Right lobe of liver (tissue), 6 donors: ENCODE results near the gene FLOT2. TPM values are rescaled to one million over a fixed set of nuclear protein-coding genes. Genes with fewer than 3 reads are reported as not detected.

Experiments
- ATAC-seq, 4 donors: fragments of 200-7000 bp; cut with Tn5 transposase; one replicate each; pipeline ENCODE4 v1.9.1; 2020; ENCODE audit warnings: mild to moderate bottlenecking in 4 of 4, moderate library complexity in 4 of 4
- DNase-seq, 3 donors: peaks; one replicate each; pipeline ENCODE4 v3.0.0-alpha.2; 2020
- H3K27ac ChIP-seq, 3 donors: fragments of 200-600 bp; one replicate each; pipeline ENCODE4 v1.8.0; 2022
- H3K27me3 ChIP-seq, 2 donors: fragments of 200-600 bp; one replicate each; pipeline ENCODE4 v1.8.0; 2022
- H3K36me3 ChIP-seq, 4 donors: fragments of 200-600 bp; sonication (generic) in 1 of 4; one replicate each; pipeline versions ENCODE4 v1.5.1 to v1.8.0; 2017 to 2022; ENCODE audit warnings: control low read depth in 1 of 4
- H3K4me1 ChIP-seq, 4 donors: fragments of 200-600 bp; sonication (generic) in 1 of 4; one replicate each; pipeline versions ENCODE4 v1.5.1 to v1.8.0; 2017 to 2022; ENCODE audit warnings: control low read depth in 1 of 4
- H3K4me3 ChIP-seq, 3 donors: fragments of 200-600 bp; one replicate each; pipeline ENCODE4 v1.8.0; 2022
- H3K9me3 ChIP-seq, 4 donors: fragments of 200-600 bp; sonication (generic) in 1 of 4; one replicate each; pipeline versions ENCODE4 v1.5.1 to v1.8.0; 2017 to 2022; ENCODE audit warnings: control low read depth in 1 of 4
- POLR2A ChIP-seq: fragments of 450-650 bp; IDR thresholded peaks from one replicate; pipeline ENCODE4 v1.6.1; 2017; ENCODE audit warnings: antibody characterized with exemption, mild to moderate bottlenecking
- WGBS: methylation state at CpG from one replicate; pipeline ENCODE4 v1.1.6; 2018; ENCODE audit warnings: low coverage, low lambda C conversion rate; ENCODE audit not compliant: insufficient coverage; ENCODE audit errors: missing lambda C conversion rate; 5-methylcytosine and 5-hydroxymethylcytosine counted together
- intact Hi-C, 2 donors: fragments of 100-400 bp; cut with DNase I; formaldehyde crosslinking; loops; one replicate each; pipeline versions ENCODE4 v1.11.2 to v1.14.1; 2022
- total RNA-seq, 6 experiments: library from RNA; depleted of rRNA in 2 of 6; stranded (reverse); fragments of >200 nt in 2 of 6; fragmentation: NEBNext Ultra II Directional in 3 of 6; extraction: Animal tissue kit (Norgen Biotek cat#: 25700) in 3 of 6; gene quantifications; one replicate each; pipeline versions ENCODE4 v1.1.0 to v1.2.4, GENCODE V29; 2016 to 2023
- TF ChIP-seq, protein P1 (sequence below), 4 donors: fragments of 200-600 bp in 3 of 4; fragments of 450-650 bp in 1 of 4; IDR thresholded peaks; one replicate each; pipeline versions ENCODE4 v1.5.1 to v1.8.0; 2016 to 2022; ENCODE audit warnings: antibody characterized with exemption in 4 of 4, mild to moderate bottlenecking in 2 of 4
- donor health status: DM: no; HTN: yes; CAD: no.
- donor health status: DM: no; HTN: no; CAD: no.
- donor health status: DM: no; HTN: no; CAD: no.
- donor health status: DM: no; HTN: yes; CAD: no.
- donor health status: DM: no; HTN: yes; CAD: no.

Gene FLOT2
- total RNA-seq, 6 experiments from 2014 or later: 64.9 to 131 (median 82.8) TPM

GRCh38 chr17:28910534-28910933, 13.0 kb upstream of the FLOT2 start:
- Histone ChIP-seq H3K36me3 (peaks cover 0 to 78% (median 31%) of the 10 kb centered on the region in 4 donors), H3K4me1 (peaks cover 0 to 30% (median 9%) of the 10 kb centered on the region in 4 donors), H3K9me3 (no peaks in the 10 kb centered on the region), H3K27ac (no peak overlapping the region), H3K27me3 (no peaks in the 10 kb centered on the region), H3K4me3 (no peak overlapping the region)
- ATAC-seq (no peak), DNase-seq (no peak)
- TF ChIP-seq, protein P1, sequence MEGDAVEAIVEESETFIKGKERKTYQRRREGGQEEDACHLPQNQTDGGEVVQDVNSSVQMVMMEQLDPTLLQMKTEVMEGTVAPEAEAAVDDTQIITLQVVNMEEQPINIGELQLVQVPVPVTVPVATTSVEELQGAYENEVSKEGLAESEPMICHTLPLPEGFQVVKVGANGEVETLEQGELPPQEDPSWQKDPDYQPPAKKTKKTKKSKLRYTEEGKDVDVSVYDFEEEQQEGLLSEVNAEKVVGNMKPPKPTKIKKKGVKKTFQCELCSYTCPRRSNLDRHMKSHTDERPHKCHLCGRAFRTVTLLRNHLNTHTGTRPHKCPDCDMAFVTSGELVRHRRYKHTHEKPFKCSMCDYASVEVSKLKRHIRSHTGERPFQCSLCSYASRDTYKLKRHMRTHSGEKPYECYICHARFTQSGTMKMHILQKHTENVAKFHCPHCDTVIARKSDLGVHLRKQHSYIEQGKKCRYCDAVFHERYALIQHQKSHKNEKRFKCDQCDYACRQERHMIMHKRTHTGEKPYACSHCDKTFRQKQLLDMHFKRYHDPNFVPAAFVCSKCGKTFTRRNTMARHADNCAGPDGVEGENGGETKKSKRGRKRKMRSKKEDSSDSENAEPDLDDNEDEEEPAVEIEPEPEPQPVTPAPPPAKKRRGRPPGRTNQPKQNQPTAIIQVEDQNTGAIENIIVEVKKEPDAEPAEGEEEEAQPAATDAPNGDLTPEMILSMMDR (IDR thresholded peaks at IDR 0.05): no peak
- no peak for TF ChIP-seq POLR2A
- 100% methylated on average over 1 of the region's 1 CpG for WGBS
- intact Hi-C loops: loop anchor here (10.0 kb wide), 2 partner anchors 56 to 156 kb away; partner anchors contain the start of gene ERAL1 (in 1 of the 2)

GRCh38 chr17:28908640-28909167, 11.2 kb upstream of the FLOT2 start:
- Histone ChIP-seq H3K36me3 (peaks cover 0 to 61% (median 20%) of the 10 kb centered on the region in 4 donors), H3K9me3 (no peaks in the 10 kb centered on the region), H3K27ac (peak overlapping the region; percentile 29 to 64 (median 41)), H3K4me3 (no peak overlapping the region), H3K4me1 (peaks cover 0 to 30% (median 9%) of the 10 kb centered on the region in 4 donors), H3K27me3 (no peaks in the 10 kb centered on the region)
- TF ChIP-seq, protein P1 (IDR thresholded peaks at IDR 0.05): no peak
- no peak for TF ChIP-seq POLR2A
- 30% methylated on average over 5 of the region's 6 CpGs for WGBS
- intact Hi-C loops: no loop called here
- DNase-seq (no peak), ATAC-seq (peak; percentile 53 to 73 (median 69))

GRCh38 chr17:28907709-28908475, 10.4 kb upstream of the FLOT2 start:
- intact Hi-C loops: no loop called here
- 81% methylated on average over 3 of the region's 3 CpGs for WGBS
- no peaks in the 10 kb centered on the region for H3K27me3 ChIP-seq
- H3K4me1 ChIP-seq: peaks cover 0 to 30% (median 7%) of the 10 kb centered on the region in 4 donors
- H3K9me3 ChIP-seq: no peaks in the 10 kb centered on the region
- no peak overlapping the region for H3K4me3 ChIP-seq
- TF ChIP-seq, protein P1 (IDR thresholded peaks at IDR 0.05): no peak
- TF ChIP-seq POLR2A: no peak
- DNase-seq: no peak
- H3K36me3 ChIP-seq: peaks cover 0 to 53% (median 18%) of the 10 kb centered on the region in 4 donors
- no peak for ATAC-seq
- peak overlapping the region in 2 of 3 donors; percentile 29 to 41 for H3K27ac ChIP-seq

DNA sequence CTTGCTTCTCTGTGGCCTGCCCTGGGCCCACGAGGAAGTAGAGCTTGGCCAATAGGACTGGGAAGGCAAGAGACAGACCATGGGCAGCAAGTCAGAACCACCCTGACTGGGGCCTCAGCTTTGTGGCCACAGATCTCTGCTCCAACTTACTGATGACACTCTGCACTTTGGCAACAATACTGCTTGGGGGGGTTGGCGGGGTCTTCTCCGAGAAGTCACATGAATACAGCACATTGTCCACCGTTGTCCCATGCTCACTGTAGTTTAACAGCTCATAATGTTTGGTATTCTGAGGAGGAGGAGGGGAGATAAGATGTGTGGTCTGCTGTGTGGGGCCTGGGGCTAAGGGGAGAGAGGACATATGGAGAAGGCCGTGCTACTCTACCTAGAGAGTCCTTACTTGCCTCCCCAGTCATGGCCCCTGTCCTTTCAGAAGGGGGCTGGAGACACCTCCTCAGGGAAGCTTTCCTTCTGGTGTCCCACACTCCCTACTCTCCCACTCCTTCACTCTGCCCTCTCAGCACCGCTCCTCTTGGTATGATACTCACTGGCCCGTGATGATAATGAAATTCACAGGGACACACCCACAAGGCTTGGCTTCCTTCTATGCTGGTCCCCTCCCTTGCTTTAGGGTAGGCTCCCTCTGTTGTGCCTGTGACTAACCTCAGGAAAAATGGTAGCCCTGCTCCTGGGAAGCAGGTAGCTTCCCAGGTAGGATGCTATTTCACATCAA, 9.3 kb upstream of the FLOT2 start:
- intact Hi-C loops: no loop called here
- DNase-seq (no peak), ATAC-seq (no peak)
- Histone ChIP-seq H3K27ac (no peak overlapping the region), H3K27me3 (no peaks in the 10 kb centered on the region), H3K4me1 (peaks cover 0 to 22% (median 4%) of the 10 kb centered on the region in 4 donors), H3K36me3 (peaks cover 0 to 45% (median 18%) of the 10 kb centered on the region in 4 donors), H3K4me3 (no peak overlapping the region), H3K9me3 (no peaks in the 10 kb centered on the region)
- WGBS: 73% methylated on average over 2 of the region's 7 CpGs
- TF ChIP-seq, protein P1 (IDR thresholded peaks at IDR 0.05): no peak
- no peak for TF ChIP-seq POLR2A
